Stimulated activated CD8-positive, alpha-beta memory T cell treated with anti-CD3 and anti-CD28 coated beads, Interleukin-4, amount 100 ng/mL, for 48 hours (primary cell): ENCODE data around the gene GOLGA6L7.
A peak's percentile ranks its signal among the peaks of the same experiment; 100 is the strongest.
"Not testable (repeated sequence)": the region's sequence is repeated elsewhere in the genome, so short reads cannot be mapped to it uniquely, and the experiment has no call there.

Experiments
- DNase-seq: peaks from one replicate; pipeline ENCODE4 v3.0.0-alpha.2; 2020

The GOLGA6L7 gene, protein sequence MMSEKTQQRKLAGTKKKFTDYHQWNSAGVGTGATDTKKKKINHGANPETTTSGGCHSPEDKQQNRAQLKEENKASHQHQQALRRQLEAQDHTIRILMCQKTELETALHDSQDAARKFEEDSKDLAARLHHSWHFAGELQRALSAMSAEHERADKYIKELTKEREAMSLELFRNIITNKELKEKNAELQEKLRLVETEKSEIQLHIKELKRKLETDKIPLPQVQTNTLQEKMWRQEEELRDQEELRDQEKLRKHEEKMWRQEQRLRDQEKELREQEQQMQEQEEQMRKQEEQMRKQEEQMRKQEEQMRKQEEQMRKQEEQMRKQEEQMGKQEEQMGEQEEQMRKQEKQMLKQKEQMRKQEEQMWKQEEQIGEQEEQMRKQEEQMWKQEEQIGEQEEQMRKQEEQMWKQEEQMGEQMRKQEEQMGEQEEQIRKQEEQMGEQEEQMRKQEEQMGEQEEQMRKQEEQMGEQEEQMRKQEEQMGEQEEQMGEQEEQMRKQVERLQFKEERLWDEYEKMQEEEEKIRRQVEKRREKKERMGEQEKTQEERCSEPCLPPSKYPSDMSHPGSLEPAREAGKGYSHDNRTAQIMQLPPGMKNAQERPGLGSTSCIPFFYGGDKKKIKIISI

GRCh38 chr15:28848521-28848920 is at the start of gene GOLGA6L7:
TSS of gene GOLGA6L7 (minus strand) at chr15:28848644. CDS start at chr15:28848549, 95 bp downstream.
- DNase-seq: peak; percentile 30

GRCh38 chr15:28897861-28898585 is 49.6 kb upstream of the GOLGA6L7 start:
- no peak for DNase-seq

- no peak for DNase-seq
Observed at GRCh38 chr15:28896951-28897350, 48.5 kb upstream of the GOLGA6L7 start.

- no peak for DNase-seq
Observed at GRCh38 chr15:28895566-28895965, 47.1 kb upstream of the GOLGA6L7 start.

DNA sequence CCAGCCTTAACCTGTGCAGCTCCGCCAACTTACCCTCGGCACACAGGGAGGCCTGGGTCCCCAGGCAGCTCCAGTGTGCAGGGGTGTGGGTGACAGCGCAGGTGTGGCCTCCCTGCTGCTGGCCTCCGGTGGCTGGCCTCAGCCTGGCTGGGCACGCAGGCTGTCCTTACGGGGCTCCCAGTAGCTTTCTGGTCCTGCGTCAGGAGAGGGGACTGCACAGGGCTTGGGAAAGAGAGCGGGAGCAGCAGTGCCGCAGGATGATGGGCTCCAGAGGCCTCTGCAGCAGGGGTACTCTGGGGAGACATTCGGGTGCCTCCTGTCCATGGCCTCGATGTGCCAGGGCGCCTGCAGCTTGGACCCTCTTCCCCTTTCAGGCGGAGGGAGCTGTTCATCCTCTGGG is 46.7 kb upstream of the GOLGA6L7 start:
- DNase-seq: no peak

- DNase-seq: no peak
Observed at GRCh38 chr15:28894631-28895030, 46.2 kb upstream of the GOLGA6L7 start.

DNA sequence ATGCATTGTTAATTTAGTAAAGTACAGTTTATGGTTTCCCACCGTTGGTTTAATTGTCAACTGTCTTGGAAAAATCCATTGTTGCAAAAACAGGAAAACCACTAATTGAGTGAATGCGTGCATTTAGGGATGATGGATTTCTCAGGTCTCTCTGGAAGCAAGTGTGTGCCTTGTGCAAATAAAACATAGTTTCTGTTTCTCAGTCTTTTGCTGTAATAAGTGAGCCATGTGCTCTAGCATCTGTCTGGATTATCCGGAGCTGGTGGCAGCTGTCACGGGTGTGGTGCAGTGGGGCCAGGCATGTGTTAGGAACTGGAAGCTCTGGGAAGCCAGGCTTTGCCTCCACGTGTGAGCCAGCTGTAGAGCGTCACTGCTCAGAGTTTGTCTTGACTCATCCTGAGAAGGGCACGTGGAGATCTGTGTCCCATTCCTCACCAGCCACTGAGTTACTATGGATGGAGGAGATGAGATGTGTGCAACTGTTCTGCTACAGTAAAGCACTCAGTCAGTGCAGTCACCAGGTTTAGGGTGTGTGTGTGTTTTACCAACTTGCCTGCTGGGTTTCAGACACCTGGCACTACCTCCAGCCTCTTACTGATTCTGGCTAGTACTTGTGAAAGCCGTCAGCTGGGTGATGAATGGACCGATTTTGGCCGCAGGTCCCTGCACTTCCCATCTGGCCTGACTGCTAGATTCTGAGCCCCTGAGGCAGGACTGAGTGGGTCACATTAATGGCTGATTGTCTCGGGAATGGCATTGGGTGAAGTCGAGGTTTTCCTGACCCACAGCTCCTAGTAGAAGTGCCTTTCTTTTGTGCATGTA is 44.6 kb upstream of the GOLGA6L7 start:
- no peak for DNase-seq

DNA sequence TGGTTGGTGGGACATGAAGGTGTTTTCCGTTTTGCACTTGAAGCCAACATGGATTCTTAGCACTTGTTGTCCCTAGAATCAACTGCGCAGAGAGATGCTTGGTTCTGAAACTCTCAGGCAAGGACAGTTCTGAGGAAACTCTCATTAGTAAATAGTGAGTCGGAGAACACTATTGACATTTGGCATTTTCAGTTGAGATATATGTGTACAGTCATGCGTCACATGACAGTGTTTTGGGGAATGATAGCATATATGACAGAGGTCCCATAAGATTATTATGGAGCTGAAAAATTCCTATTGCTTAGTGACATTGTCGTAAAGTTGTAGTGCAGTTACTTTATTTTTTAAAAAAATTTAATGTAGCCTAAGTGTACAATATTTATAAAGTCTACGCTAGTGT is 43.1 kb upstream of the GOLGA6L7 start:
- no peak for DNase-seq

DNA sequence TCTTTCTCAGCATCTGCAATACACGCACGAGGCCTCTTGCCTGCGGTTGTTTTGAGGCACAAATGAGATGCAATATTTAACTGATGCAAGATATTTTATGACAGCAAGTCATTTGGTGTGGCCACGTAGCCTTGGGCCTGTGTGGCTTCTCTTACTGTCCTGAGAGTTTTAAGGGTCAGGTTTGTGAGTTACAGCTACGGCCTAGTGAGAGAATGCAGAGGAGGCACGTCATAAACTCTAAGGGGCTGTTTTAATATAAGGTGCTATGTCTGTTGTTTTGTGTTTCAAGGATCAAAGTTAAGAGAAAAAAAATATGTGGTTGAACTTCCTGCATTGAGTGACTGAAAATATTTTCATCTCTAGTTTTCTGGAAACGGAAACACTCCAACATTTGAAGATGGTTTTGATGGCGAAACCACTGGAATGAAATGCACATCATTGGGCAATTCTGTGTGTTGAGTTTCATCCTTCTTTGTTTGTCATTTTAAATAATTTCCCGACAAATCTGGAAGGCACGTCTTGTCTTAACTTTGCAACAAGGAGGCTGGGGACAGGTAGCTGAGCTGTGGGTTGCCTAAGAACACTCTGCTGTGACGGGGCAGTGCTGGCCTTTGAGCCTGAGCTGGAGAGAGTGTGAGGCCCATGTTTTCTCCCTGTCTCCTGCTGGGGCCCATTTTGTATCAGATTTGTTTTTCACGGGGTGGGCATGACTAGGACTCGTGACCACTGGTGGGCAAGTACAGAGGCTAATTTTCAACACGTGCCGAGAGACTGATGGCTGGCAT is 42.5 kb upstream of the GOLGA6L7 start:
- no peak for DNase-seq

DNA sequence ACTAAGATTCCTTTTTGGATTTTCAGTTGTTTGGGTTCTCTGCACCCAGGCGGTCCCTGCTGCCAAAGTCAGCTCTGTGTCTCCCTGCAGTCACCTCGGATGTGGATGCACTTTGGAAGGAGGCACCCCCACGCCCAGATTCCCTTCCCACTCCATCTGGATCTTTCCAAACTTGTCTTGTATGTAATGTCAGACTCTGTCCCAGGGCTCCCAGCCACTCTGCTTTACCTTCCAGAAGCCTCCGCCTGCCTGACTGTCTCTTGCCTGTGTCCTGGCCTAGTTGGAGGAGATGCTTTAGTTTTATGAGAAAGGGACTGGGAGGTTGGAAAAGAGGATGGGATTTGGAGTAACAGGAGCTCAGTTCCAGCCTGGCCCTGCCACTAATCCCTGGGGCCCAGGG is 41.8 kb upstream of the GOLGA6L7 start:
- DNase-seq: not testable (repeated sequence)

DNA sequence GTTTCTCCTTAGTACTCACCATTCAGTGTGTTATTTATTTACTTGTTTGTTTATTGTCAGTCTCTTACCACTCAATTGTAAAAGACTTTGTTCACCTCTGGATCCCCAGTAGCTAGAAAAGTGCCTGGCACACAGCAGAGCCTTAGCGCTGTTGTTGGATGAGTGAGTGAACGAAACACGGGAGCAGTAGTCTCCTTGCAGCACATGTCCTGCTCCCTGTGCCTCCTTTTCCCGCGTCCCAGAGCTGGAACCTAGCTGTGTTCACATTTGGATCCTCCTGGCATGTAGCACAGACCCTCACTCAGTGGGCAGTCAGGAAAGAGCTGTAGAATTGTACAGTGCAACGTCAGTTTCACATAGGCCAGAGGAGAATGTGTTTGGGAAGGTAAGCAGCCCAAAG is 41.4 kb upstream of the GOLGA6L7 start:
- not testable (repeated sequence) for DNase-seq

DNA sequence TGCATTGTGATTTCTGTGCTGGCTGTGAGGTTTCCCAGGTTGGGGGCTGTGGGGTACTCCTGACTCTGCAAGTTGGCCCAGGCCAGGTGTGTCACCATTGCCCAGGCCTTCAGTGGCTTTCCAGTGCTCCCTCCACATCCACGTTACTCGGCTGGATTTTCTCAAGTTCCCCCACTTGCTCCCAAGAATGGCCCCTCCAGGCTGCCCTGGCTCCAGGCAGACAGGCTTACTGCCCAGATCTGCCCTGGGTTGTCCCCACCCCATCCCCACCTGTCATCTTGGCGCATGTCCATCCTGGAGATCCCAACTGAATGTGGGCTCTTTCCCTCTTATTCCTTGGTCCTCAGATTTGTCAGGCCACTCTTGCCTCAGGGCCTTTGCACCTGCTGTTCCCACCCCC is 40.9 kb upstream of the GOLGA6L7 start:
- DNase-seq: no peak

- DNase-seq: no peak
Observed at GRCh38 chr15:28888900-28889299, 40.5 kb upstream of the GOLGA6L7 start.

DNA sequence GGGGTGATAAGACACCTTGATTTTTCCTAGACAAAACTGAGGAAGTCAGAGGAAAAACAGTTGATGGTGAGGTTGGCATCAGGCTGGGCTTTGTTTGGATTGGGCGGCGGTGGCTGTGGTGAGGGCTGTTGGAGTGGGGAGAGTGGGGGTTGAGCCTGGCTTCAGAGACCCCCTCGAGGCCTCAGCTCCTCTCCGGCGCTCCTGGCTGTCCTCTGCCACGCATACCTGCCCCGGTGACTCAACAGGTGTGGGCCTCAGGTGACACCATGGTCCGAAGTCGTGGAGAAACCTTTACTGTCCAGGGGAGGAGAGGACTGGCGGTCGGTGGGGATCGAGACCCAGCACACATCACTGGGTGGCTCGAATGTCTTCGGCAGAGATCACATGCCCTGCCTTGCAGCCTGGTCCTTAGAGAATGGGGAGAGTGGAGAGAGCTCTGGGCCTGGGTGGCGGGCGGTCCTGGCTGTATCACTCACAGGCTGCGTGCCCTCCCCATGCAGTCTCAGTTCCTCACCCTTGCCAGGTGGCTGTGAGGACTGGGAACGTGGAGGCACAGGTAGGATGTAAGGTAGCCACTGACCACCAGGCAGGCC is 40.0 kb upstream of the GOLGA6L7 start:
- DNase-seq: no peak

- no peak for DNase-seq
Observed at GRCh38 chr15:28887339-28888174, 39.1 kb upstream of the GOLGA6L7 start.

GRCh38 chr15:28886431-28887338 is 38.2 kb upstream of the GOLGA6L7 start:
- DNase-seq: no peak

GRCh38 chr15:28885630-28886430 is 37.4 kb upstream of the GOLGA6L7 start, which contains the start of gene APBA2:
TSS of gene APBA2 (plus strand) at chr15:28885974. CDS start at chr15:29053885, 167,911 bp downstream.
- peak; percentile 57 for DNase-seq

- DNase-seq: no peak
Observed at GRCh38 chr15:28885128-28885629, 36.7 kb upstream of the GOLGA6L7 start.
